Pancreas (tissue), 10 donors: ENCODE data around the gene CHST5. TPM values are rescaled to one million over a fixed set of nuclear protein-coding genes. Genes with fewer than 3 reads are reported as not detected.

Source experiments
- ATAC-seq, 4 donors: fragments of 200-7000 bp; cut with Tn5 transposase; one replicate each; pipeline versions ENCODE4 v1.8.0 to v1.9.1; 2020; ENCODE audit warnings: mild to moderate bottlenecking in 4 of 4, moderate library complexity in 4 of 4
- DNase-seq, 6 donors: peaks; one replicate each; pipeline ENCODE4 v3.0.0-alpha.2; 2020
- FAIRE-seq: peaks from 2 replicates; lab custom pipeline; 2012; peaks lifted over from hg19 to GRCh38; lab: Jason Lieb, UNC
- H3K27ac ChIP-seq, 4 donors: fragments of 200-600 bp; sonication (generic); 1 replicate in 3 of 4; 2 replicates in 1 of 4; pipeline versions ENCODE4 v1.5.0 to v1.8.0; 2020
- H3K27me3 ChIP-seq, 4 donors: fragments of 200-600 bp; one replicate each; pipeline ENCODE4 v1.8.0; 2021
- H3K36me3 ChIP-seq, 3 donors: fragments of 200-600 bp; sonication (generic) in 1 of 3; one replicate each; pipeline versions ENCODE4 v1.5.0 to v1.8.0; 2020 to 2021
- H3K4me1 ChIP-seq, 3 donors: fragments of 200-600 bp; one replicate each; pipeline ENCODE4 v1.8.0; 2021
- H3K4me3 ChIP-seq, 4 donors: fragments of 200-600 bp; sonication (generic) in 2 of 4; one replicate each; pipeline versions ENCODE4 v1.5.0 to v1.8.0; 2020 to 2021
- H3K9me3 ChIP-seq, 4 donors: fragments of 200-600 bp; one replicate each; pipeline ENCODE4 v1.8.0; 2021
- WGBS, 2 donors: extraction: QIAGEN DNeasy Blood & Tissue Kit; methylation state at CpG; one replicate each; pipeline ENCODE4 v1.1.7; 2013; 5-methylcytosine and 5-hydroxymethylcytosine counted together
- intact Hi-C, 3 donors: fragments of 100-400 bp; cut with DNase I; formaldehyde crosslinking; loops; one replicate each; pipeline versions ENCODE4 v1.11.1 to v1.14.2; 2022
- polyA plus RNA-seq, 2 donors: library from polyadenylated mRNA; stranded (reverse); fragments of 200-250 nt; gene quantifications; one replicate each; pipeline ENCODE4 v1.2.3, GENCODE V29; 2013
- total RNA-seq, 6 donors: library from RNA; stranded (reverse); fragmentation: NEBNext Ultra II Directional in 4 of 6; extraction: Animal tissue kit (Norgen Biotek cat#: 25700) in 4 of 6; gene quantifications; one replicate each; pipeline versions ENCODE4 v1.2.1 to v1.2.4, GENCODE V29; 2021 to 2023
- TF ChIP-seq, protein P1 (sequence below), 4 donors: fragments of 200-600 bp; sonication (generic) in 3 of 4; IDR thresholded peaks; one replicate each; pipeline versions ENCODE4 v1.5.0 to v1.8.0; 2021; ENCODE audit warnings: antibody characterized with exemption in 4 of 4
- donor health status: healthy with polysubstance abuse.
- donor health status: DM: no; HTN: no; CAD: no; lungs with moderate emphysema.
- donor health status: DM: no; HTN: no; CAD: no.
- donor health status: control.
- donor health status: control.
- donor health status: Bipolar disorder and iron deficiency.
- donor health status: DM: yes; HTN: yes; CAD: no.
- donor health status: DM: no; HTN: no; CAD: no.
- donor health status: DM: no; HTN: no; CAD: no.
- donor health status: DM: yes; HTN: yes; CAD: no.

Gene CHST5
- total and polyA plus RNA-seq, 8 donors = 0.06 to 0.28 (median 0.15) TPM; not detected in 1

DNA sequence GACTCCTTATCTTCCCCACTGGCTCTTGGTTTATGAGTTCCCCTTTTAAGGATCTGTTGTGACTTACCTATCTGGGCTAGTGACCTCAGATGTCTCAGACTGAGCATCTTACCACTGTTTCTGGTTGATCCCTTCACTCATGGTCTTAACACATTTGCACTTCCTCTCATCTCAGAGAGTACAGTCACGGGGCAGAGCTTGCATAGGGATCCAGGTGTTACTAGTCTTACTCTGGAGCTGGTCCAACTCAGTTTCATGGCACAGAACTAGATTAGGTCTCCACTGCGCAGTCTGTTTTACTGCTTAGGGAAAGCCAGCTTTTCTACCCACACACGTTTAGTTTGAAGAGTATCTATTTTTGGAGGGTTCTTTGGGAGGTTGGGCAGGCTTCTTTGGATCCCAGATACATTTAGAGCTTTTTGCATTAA lies 40.5 kb upstream of the CHST5 start:
- DNase-seq = no peak
- WGBS, 2 donors = 54 to 57% methylated on average over 3 of the region's 3 CpGs
- intact Hi-C loops = no loop called here
- no peaks in the 10 kb centered on the region for H3K9me3 ChIP-seq
- peaks cover 0 to under 1% (median 0%) of the 10 kb centered on the region in 3 donors for H3K4me1 ChIP-seq
- no peak overlapping the region for H3K27ac ChIP-seq
- TF ChIP-seq, protein P1, sequence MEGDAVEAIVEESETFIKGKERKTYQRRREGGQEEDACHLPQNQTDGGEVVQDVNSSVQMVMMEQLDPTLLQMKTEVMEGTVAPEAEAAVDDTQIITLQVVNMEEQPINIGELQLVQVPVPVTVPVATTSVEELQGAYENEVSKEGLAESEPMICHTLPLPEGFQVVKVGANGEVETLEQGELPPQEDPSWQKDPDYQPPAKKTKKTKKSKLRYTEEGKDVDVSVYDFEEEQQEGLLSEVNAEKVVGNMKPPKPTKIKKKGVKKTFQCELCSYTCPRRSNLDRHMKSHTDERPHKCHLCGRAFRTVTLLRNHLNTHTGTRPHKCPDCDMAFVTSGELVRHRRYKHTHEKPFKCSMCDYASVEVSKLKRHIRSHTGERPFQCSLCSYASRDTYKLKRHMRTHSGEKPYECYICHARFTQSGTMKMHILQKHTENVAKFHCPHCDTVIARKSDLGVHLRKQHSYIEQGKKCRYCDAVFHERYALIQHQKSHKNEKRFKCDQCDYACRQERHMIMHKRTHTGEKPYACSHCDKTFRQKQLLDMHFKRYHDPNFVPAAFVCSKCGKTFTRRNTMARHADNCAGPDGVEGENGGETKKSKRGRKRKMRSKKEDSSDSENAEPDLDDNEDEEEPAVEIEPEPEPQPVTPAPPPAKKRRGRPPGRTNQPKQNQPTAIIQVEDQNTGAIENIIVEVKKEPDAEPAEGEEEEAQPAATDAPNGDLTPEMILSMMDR (IDR thresholded peaks at IDR 0.05) = no peak
- ATAC-seq = no peak
- no peak for FAIRE-seq
- H3K4me3 ChIP-seq = no peak overlapping the region
- H3K27me3 ChIP-seq = no peaks in the 10 kb centered on the region
- H3K36me3 ChIP-seq = peaks cover 0 to 62% (median 10%) of the 10 kb centered on the region in 3 donors

DNA sequence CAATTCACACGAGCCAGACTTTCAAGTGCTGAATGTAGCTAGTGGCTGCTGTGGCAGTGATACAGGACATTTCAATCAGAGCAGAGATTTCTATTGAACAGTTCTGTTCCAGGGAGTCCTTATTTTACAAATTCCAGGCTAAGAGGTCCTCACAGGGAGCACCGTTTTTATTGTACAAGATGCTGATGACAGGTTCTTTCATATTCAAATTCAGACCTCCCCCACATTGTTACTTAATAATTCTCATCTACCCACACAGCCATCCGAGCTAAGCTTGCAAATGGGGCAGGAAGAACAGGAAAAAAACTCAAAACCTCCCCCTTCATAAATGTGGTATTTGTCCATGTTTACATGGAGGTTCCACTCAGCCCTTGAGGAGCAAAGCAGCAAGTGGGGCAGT lies 40.0 kb upstream of the CHST5 start:
- Histone ChIP-seq H3K4me1 (peaks cover 0 to 5% (median 0%) of the 10 kb centered on the region in 3 donors), H3K27ac (no peak overlapping the region), H3K27me3 (no peaks in the 10 kb centered on the region), H3K4me3 (no peak overlapping the region), H3K36me3 (peaks cover 0 to 66% (median 10%) of the 10 kb centered on the region in 3 donors), H3K9me3 (no peaks in the 10 kb centered on the region)
- intact Hi-C loops = no loop called here
- TF ChIP-seq, protein P1 (IDR thresholded peaks at IDR 0.05) = no peak
- ATAC-seq = no peak
- DNase-seq = no peak
- FAIRE-seq = no peak
- WGBS, 2 donors = 67 to 77% methylated on average over 3 of the region's 3 CpGs

DNA sequence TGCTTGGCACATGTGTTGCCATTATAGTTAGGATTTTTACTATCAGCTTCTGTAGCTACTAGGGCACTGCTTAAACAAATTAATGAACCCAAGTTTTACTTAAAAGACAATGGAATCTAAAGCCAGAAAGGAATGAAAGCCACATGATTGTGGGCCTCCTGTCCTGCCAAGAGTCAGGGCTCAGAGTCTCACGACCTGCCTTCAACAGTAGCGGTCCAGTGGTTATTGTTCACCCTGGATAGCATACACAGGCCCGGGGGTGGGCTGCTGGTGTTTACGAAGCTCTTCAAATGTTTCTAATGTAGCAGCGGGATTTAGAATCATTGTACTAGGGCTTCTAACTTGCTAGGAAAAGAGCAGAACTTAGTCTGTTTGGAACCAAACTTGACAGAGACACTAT lies 38.0 kb upstream of the CHST5 start:
- intact Hi-C loops = no loop called here
- WGBS, 2 donors = 85 to 89% methylated on average over 5 of the region's 5 CpGs
- no peak for FAIRE-seq

DNA sequence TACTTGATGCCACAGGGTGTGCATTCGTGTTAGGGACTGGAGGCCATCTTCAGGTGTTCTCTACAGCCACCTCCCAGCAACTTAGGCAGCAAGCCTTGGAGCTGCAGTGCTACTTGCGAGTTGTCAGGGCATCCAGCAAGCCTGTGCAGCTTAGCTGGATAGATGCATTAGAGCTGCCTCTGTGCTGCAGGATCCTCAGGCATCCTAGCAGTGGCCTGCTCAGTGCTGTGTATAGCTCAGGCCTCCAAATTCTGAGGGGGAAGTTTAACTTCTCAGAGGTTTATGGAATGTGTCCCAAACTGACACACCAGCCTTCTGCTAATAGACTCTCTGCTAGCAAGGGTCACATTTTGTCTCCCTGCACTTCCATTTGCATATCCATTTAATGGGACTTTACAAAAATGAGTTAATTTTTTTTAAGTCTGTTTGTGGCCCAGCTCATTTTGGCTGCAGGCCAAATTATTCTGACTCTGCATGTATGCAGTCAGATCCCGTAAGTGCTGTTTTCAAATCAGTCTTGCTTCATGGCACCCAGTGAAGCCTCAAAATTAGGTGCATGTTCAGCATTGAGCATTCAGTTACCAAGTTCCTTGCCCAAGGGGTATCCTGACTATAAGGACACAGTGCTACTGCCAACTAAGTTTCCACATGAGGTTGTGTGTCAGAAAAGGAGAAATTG lies 37.1 kb upstream of the CHST5 start:
- Histone ChIP-seq H3K4me3 (no peak overlapping the region), H3K27ac (no peak overlapping the region), H3K36me3 (peaks cover 0 to 65% (median 10%) of the 10 kb centered on the region in 3 donors), H3K4me1 (peaks cover 0 to 16% (median 0%) of the 10 kb centered on the region in 3 donors), H3K27me3 (no peaks in the 10 kb centered on the region), H3K9me3 (no peaks in the 10 kb centered on the region)
- intact Hi-C loops = no loop called here
- DNase-seq (no peak), FAIRE-seq (no peak), ATAC-seq (no peak)
- 74 to 78% methylated on average over 3 of the region's 3 CpGs for WGBS, 2 donors
- TF ChIP-seq, protein P1 (IDR thresholded peaks at IDR 0.05) = no peak

More for the DNA sequence above, 38.0 kb upstream of the CHST5 start:
- no peaks in the 10 kb centered on the region for H3K27me3 ChIP-seq
- no peak overlapping the region for H3K27ac ChIP-seq
- ATAC-seq (no peak), DNase-seq (no peak)
- H3K9me3 ChIP-seq = no peaks in the 10 kb centered on the region
- peaks cover 0 to 69% (median 10%) of the 10 kb centered on the region in 3 donors for H3K36me3 ChIP-seq
- TF ChIP-seq, protein P1 (IDR thresholded peaks at IDR 0.05) = no peak
- no peak overlapping the region for H3K4me3 ChIP-seq
- peaks cover 0 to 9% (median 0%) of the 10 kb centered on the region in 3 donors for H3K4me1 ChIP-seq
